GM18508 (cell line): ENCODE measurements around the gene TTC16.
"Not testable (repeated sequence)": the region's sequence is repeated elsewhere in the genome, so short reads cannot be mapped to it uniquely, and the experiment has no call there.

Source experiments
- ATAC-seq: cut with Tn5 transposase; IDR thresholded peaks from one replicate; pipeline ENCODE4 v1.9.1; 2021; ENCODE audit warnings: moderate number of reproducible peaks; ENCODE audit not compliant: insufficient read depth, unreplicated experiment

The TTC16 gene

GRCh38 chr9:127739614-127740330 lies 23.9 kb downstream of the TTC16 start:
- ATAC-seq, result no peak

GRCh38 chr9:127741831-127742434 lies 26.1 kb downstream of the TTC16 start:
- no peak for ATAC-seq

GRCh38 chr9:127742435-127743088 lies 26.7 kb downstream of the TTC16 start:
- no peak for ATAC-seq

- no peak for ATAC-seq
Measured at GRCh38 chr9:127744398-127745110, 28.7 kb downstream of the TTC16 start.

- no peak for ATAC-seq
Measured at GRCh38 chr9:127746959-127747569, 31.2 kb downstream of the TTC16 start.

GRCh38 chr9:127749090-127749787 lies 33.4 kb downstream of the TTC16 start:
- no peak for ATAC-seq

- no peak for ATAC-seq
Measured at GRCh38 chr9:127751269-127752054, 35.6 kb downstream of the TTC16 start.

GRCh38 chr9:127753148-127753547 lies 37.3 kb downstream of the TTC16 start:
- ATAC-seq, result no peak

GRCh38 chr9:127753622-127754021 lies 37.7 kb downstream of the TTC16 start:
- ATAC-seq, result no peak

- ATAC-seq, result no peak
Measured at GRCh38 chr9:127754099-127755060, 38.5 kb downstream of the TTC16 start.

GRCh38 chr9:127755061-127756060 lies 39.5 kb downstream of the TTC16 start:
- no peak for ATAC-seq

- ATAC-seq, result no peak
Measured at GRCh38 chr9:127756233-127756632, 40.4 kb downstream of the TTC16 start.

GRCh38 chr9:127756776-127757175 lies 40.9 kb downstream of the TTC16 start:
- ATAC-seq, result not testable (repeated sequence)

- ATAC-seq, result no peak
Measured at GRCh38 chr9:127758843-127759242, 43.0 kb downstream of the TTC16 start.

- no peak for ATAC-seq
Measured at GRCh38 chr9:127761061-127761460, 45.2 kb downstream of the TTC16 start.

- ATAC-seq, result no peak
Measured at GRCh38 chr9:127761491-127761956, 45.6 kb downstream of the TTC16 start.
